ENCODE data around the gene SLC4A3.
A peak's percentile ranks its signal among the peaks of the same experiment; 100 is the strongest.

The SLC4A3 gene

GRCh38 chr2:219598308-219599078, 28.9 kb upstream of the SLC4A3 start:
- Histone ChIP-seq H3K4me3 (ENCODE audit: low read depth in 1 of 2, low read length in 2 of 2) (peak overlapping the region; percentile 39 to 75), H3K4me2 (ENCODE audit: insufficient read depth, low read length) (peak overlapping the region; percentile 91), H4K20me1 (ENCODE audit: insufficient read depth, low read length) (no peaks in the 10 kb centered on the region), H3K36me3 (ENCODE audit: insufficient read depth, low read length) (peaks cover 17% of the 10 kb centered on the region), H3K9me3 (ENCODE audit: insufficient read depth, low read length, severe bottlenecking) (no peaks in the 10 kb centered on the region), H3K27me3 (ENCODE audit: insufficient read depth, low read length, poor library complexity) (no peaks in the 10 kb centered on the region), H3K9ac (ENCODE audit: low read depth, low read length) (peak overlapping the region; percentile 72), H2AFZ (ENCODE audit: low read depth, low read length) (peak overlapping the region; percentile 88), H3K4me1 (ENCODE audit: insufficient read depth, low read length) (peaks cover 22% of the 10 kb centered on the region), H3K27ac (ENCODE audit: low read length) (peak overlapping the region; percentile 86), H3K79me2 (ENCODE audit: insufficient read depth, low read length) (peaks cover 8% of the 10 kb centered on the region; the same call in 1 of the 2 replicates)
- TF ChIP-seq EZH2 (IDR thresholded peaks at IDR 0.05; ENCODE audit: borderline replicate concordance, low read depth, low read length, severe bottlenecking) (no peak), CTCF (IDR thresholded peaks at IDR 0.05; ENCODE audit: borderline replicate concordance, extremely low read depth, low read length, poor library complexity, severe bottlenecking) (no peak)
- no peak for DNase-seq
- no peak for ATAC-seq (ENCODE audit: insufficient read depth, low read depth)

GRCh38 chr2:219603771-219604170, 23.7 kb upstream of the SLC4A3 start:
- H3K4me3 ChIP-seq (ENCODE audit: low read depth in 1 of 2, low read length in 2 of 2), result no peak overlapping the region
- no peak overlapping the region for H3K27ac ChIP-seq (ENCODE audit: low read length)
- no peak for DNase-seq
- no peak overlapping the region for H3K9ac ChIP-seq (ENCODE audit: low read depth, low read length)
- no peak overlapping the region for H2AFZ ChIP-seq (ENCODE audit: low read depth, low read length)
- H3K36me3 ChIP-seq (ENCODE audit: insufficient read depth, low read length), result peaks cover 49% of the 10 kb centered on the region
- H4K20me1 ChIP-seq (ENCODE audit: insufficient read depth, low read length), result no peaks in the 10 kb centered on the region
- H3K79me2 ChIP-seq (ENCODE audit: insufficient read depth, low read length), result peaks cover 3% of the 10 kb centered on the region; the same call in 1 of the 2 replicates
- no peak for ATAC-seq (ENCODE audit: insufficient read depth, low read depth)
- H3K9me3 ChIP-seq (ENCODE audit: insufficient read depth, low read length, severe bottlenecking), result no peaks in the 10 kb centered on the region
- no peaks in the 10 kb centered on the region for H3K27me3 ChIP-seq (ENCODE audit: insufficient read depth, low read length, poor library complexity)
- TF ChIP-seq EZH2 (IDR thresholded peaks at IDR 0.05; ENCODE audit: borderline replicate concordance, low read depth, low read length, severe bottlenecking), result no peak
- TF ChIP-seq CTCF (IDR thresholded peaks at IDR 0.05; ENCODE audit: borderline replicate concordance, extremely low read depth, low read length, poor library complexity, severe bottlenecking), result no peak
- no peak overlapping the region for H3K4me2 ChIP-seq (ENCODE audit: insufficient read depth, low read length)
- H3K4me1 ChIP-seq (ENCODE audit: insufficient read depth, low read length), result peaks cover 6% of the 10 kb centered on the region

GRCh38 chr2:219605607-219605954, 21.8 kb upstream of the SLC4A3 start:
- H3K9ac ChIP-seq (ENCODE audit: low read depth, low read length), result no peak overlapping the region
- no peaks in the 10 kb centered on the region for H3K27me3 ChIP-seq (ENCODE audit: insufficient read depth, low read length, poor library complexity)
- no peaks in the 10 kb centered on the region for H3K9me3 ChIP-seq (ENCODE audit: insufficient read depth, low read length, severe bottlenecking)
- peaks cover 58% of the 10 kb centered on the region for H3K36me3 ChIP-seq (ENCODE audit: insufficient read depth, low read length)
- no peak overlapping the region for H3K4me3 ChIP-seq (ENCODE audit: low read depth in 1 of 2, low read length in 2 of 2)
- no peaks in the 10 kb centered on the region for H3K4me1 ChIP-seq (ENCODE audit: insufficient read depth, low read length)
- TF ChIP-seq CTCF (IDR thresholded peaks at IDR 0.05; ENCODE audit: borderline replicate concordance, extremely low read depth, low read length, poor library complexity, severe bottlenecking), result no peak
- no peak for TF ChIP-seq EZH2 (IDR thresholded peaks at IDR 0.05; ENCODE audit: borderline replicate concordance, low read depth, low read length, severe bottlenecking)
- no peaks in the 10 kb centered on the region for H4K20me1 ChIP-seq (ENCODE audit: insufficient read depth, low read length)
- no peaks in the 10 kb centered on the region for H3K79me2 ChIP-seq (ENCODE audit: insufficient read depth, low read length)
- ATAC-seq (ENCODE audit: insufficient read depth, low read depth) (no peak), DNase-seq (no peak)
- H2AFZ ChIP-seq (ENCODE audit: low read depth, low read length), result no peak overlapping the region
- no peak overlapping the region for H3K27ac ChIP-seq (ENCODE audit: low read length)
- no peak overlapping the region for H3K4me2 ChIP-seq (ENCODE audit: insufficient read depth, low read length)

Measured in DND-41 (cell line).